GM12878 (cell line): ENCODE data around the gene HOXB3. TPM values are rescaled to one million over a fixed set of nuclear protein-coding genes. Genes with fewer than 3 reads are reported as not detected.

Source experiments
- ATF7 ChIP-seq: fragments of 450-650 bp; IDR thresholded peaks from 2 replicates; pipeline ENCODE4 v1.6.1; 2016; ENCODE audit warnings: low read depth, mild to moderate bottlenecking
- BCL11A ChIP-seq: IDR thresholded peaks from 2 replicates; pipeline ENCODE4 v1.6.1; 2011; ENCODE audit warnings: low read depth, low read length
- CBFB ChIP-seq: IDR thresholded peaks from 2 replicates; pipeline ENCODE4 v1.6.1; 2016; ENCODE audit warnings: antibody characterized with exemption, low read depth
- CHD2 ChIP-seq: IDR thresholded peaks from 2 replicates; pipeline ENCODE4 v1.6.1; 2011; ENCODE audit warnings: low read depth, low read length, improper control_type of control experiment, borderline replicate concordance
- HDAC2 ChIP-seq: fragments of 200-600 bp; sonication (generic); IDR thresholded peaks from 2 replicates; pipeline ENCODE4 v1.6.1; 2017
- KLF5 ChIP-seq: fragments of 450-650 bp; IDR thresholded peaks from 2 replicates; pipeline ENCODE4 v1.6.1; 2014; ENCODE audit warnings: mild to moderate bottlenecking; ENCODE audit not compliant: partially characterized antibody
- LARP7 ChIP-seq: fragments of 450-650 bp; IDR thresholded peaks from 2 replicates; pipeline ENCODE4 v1.6.1; 2017; ENCODE audit warnings: mild to moderate bottlenecking
- MTA2 ChIP-seq: fragments of 450-650 bp; IDR thresholded peaks from 2 replicates; pipeline ENCODE4 v1.6.1; 2016; ENCODE audit warnings: low read depth, mild to moderate bottlenecking, moderate library complexity
- POLR2AphosphoS2 ChIP-seq: IDR thresholded peaks from 2 replicates; pipeline ENCODE4 v1.6.1; 2011; ENCODE audit warnings: low read depth, mild to moderate bottlenecking, low read length, improper control_type of control experiment, moderate library complexity
- REST ChIP-seq: IDR thresholded peaks from 2 replicates; pipeline ENCODE4 v1.6.1; 2012; ENCODE audit warnings: mild to moderate bottlenecking, low read depth, low read length
- SREBF2 ChIP-seq: IDR thresholded peaks from 2 replicates; pipeline ENCODE4 v1.6.1; 2012; ENCODE audit warnings: mild to moderate bottlenecking, low read length
- SRF ChIP-seq, 2 experiments: IDR thresholded peaks; 2 replicates each; pipeline ENCODE4 v1.6.1; 2011; ENCODE audit warnings: low read depth in 2 of 2, low read length in 2 of 2, mild to moderate bottlenecking in 1 of 2, moderate library complexity in 1 of 2
- STAT1 ChIP-seq: fragments of 450-650 bp; conservative IDR thresholded peaks from 2 replicates; pipeline ENCODE4 v1.6.1; 2014; ENCODE audit warnings: antibody characterized with exemption, mild to moderate bottlenecking
- TARDBP ChIP-seq: IDR thresholded peaks from 2 replicates; pipeline ENCODE4 v1.6.1; 2016; ENCODE audit warnings: borderline replicate concordance
- ZNF274 ChIP-seq: IDR thresholded peaks from one replicate; pipeline ENCODE4 v1.8.0; 2011; ENCODE audit not compliant: insufficient read length, insufficient read depth
- polyA plus RNA-seq, 11 experiments: library from polyadenylated mRNA; depleted of rRNA in 4 of 11; unstranded in 6 of 11; stranded (reverse) in 5 of 11; fragments of >200 nt; fragmentation: Nextera tagmentation in 4 of 11; fragmentation: Illumina TruSeq in 1 of 11; extraction: Ambion mirVana in 4 of 11; extraction: Trizol in 1 of 11; gene quantifications; 1 replicate in 1 of 11; 2 replicates in 10 of 11; pipeline versions ENCODE4 v1.2.1 to v1.2.3, GENCODE V29; 2011 to 2016; ENCODE audit warnings: inconsistent platforms in 2 of 11, missing spikeins in 2 of 11, low read depth in 1 of 11
- total RNA-seq, 4 experiments: library from RNA; depleted of rRNA in 3 of 4; stranded (reverse); fragments of >200 nt in 3 of 4; fragmentation: Illumina TruSeq in 1 of 4; extraction: Trizol in 1 of 4; gene quantifications; 2 replicates each; pipeline versions ENCODE4 v1.2.1 to v1.2.3, GENCODE V29; 2013 to 2021
- TF ChIP-seq, protein P1 (sequence below): fragments of 450-650 bp; formaldehyde crosslinking; IDR thresholded peaks from 2 replicates; pipeline ENCODE4 v1.4.0; 2022; ENCODE audit warnings: mild to moderate bottlenecking, moderate library complexity
- TF ChIP-seq, protein P2 (sequence below): IDR thresholded peaks from 2 replicates; pipeline ENCODE4 v1.6.1; 2011; ENCODE audit warnings: low read depth, mild to moderate bottlenecking, low read length, moderate library complexity, borderline replicate concordance; ENCODE audit errors: extremely low read depth
- TF ChIP-seq, protein P3 (sequence below): fragments of 450-650 bp; formaldehyde crosslinking; IDR thresholded peaks from 2 replicates; pipeline ENCODE4 v1.5.0; 2022; ENCODE audit warnings: mild to moderate bottlenecking, missing genetic modification characterization
- TF ChIP-seq, protein P4 (sequence below): fragments of 450-650 bp; IDR thresholded peaks from 2 replicates; pipeline ENCODE4 v1.6.1; 2017; ENCODE audit warnings: borderline replicate concordance

The HOXB3 gene
- total and polyA plus RNA-seq, 10 of the 15 experiments (the other 5 are each of a cell fraction or from before 2014, with no cell fraction given), result 0.19 to 7.7 (median 2.9) TPM

- no peak for TF ChIP-seq STAT1
- TF ChIP-seq KLF5, result no peak
- TF ChIP-seq LARP7, result peak; percentile 65; the same call in 1 of the 2 replicates
- no peak for TF ChIP-seq CBFB
- TF ChIP-seq REST, result no peak
- no peak for TF ChIP-seq MTA2
- TF ChIP-seq POLR2AphosphoS2, result no peak
- TF ChIP-seq SREBF2, result no peak
- TF ChIP-seq, protein P1, sequence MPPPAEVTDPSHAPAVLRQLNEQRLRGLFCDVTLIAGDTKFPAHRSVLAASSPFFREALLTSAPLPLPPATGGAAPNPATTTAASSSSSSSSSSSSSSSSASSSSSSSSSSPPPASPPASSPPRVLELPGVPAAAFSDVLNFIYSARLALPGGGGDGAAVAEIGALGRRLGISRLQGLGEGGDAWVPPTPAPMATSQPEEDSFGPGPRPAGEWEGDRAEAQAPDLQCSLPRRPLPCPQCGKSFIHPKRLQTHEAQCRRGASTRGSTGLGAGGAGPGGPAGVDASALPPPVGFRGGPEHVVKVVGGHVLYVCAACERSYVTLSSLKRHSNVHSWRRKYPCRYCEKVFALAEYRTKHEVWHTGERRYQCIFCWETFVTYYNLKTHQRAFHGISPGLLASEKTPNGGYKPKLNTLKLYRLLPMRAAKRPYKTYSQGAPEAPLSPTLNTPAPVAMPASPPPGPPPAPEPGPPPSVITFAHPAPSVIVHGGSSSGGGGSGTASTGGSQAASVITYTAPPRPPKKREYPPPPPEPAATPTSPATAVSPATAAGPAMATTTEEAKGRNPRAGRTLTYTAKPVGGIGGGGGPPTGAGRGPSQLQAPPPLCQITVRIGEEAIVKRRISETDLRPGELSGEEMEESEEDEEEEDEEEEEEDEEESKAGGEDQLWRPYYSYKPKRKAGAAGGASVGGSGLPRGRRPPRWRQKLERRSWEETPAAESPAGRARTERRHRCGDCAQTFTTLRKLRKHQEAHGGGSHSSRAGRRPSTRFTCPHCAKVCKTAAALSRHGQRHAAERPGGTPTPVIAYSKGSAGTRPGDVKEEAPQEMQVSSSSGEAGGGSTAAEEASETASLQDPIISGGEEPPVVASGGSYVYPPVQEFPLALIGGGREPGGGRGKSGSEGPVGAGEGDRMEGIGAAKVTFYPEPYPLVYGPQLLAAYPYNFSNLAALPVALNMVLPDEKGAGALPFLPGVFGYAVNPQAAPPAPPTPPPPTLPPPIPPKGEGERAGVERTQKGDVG (CRISPR knock-in tag), result no peak
- TF ChIP-seq SRF (IDR thresholded peaks at IDR 0.05; ENCODE audit: low read depth in 2 of 2, low read length in 2 of 2), result no peak
- TF ChIP-seq, protein P2, sequence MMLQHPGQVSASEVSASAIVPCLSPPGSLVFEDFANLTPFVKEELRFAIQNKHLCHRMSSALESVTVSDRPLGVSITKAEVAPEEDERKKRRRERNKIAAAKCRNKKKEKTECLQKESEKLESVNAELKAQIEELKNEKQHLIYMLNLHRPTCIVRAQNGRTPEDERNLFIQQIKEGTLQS, result no peak
- TF ChIP-seq ZNF274, result no peak
- no peak for TF ChIP-seq TARDBP
- TF ChIP-seq HDAC2, result no peak
- TF ChIP-seq, protein P3, sequence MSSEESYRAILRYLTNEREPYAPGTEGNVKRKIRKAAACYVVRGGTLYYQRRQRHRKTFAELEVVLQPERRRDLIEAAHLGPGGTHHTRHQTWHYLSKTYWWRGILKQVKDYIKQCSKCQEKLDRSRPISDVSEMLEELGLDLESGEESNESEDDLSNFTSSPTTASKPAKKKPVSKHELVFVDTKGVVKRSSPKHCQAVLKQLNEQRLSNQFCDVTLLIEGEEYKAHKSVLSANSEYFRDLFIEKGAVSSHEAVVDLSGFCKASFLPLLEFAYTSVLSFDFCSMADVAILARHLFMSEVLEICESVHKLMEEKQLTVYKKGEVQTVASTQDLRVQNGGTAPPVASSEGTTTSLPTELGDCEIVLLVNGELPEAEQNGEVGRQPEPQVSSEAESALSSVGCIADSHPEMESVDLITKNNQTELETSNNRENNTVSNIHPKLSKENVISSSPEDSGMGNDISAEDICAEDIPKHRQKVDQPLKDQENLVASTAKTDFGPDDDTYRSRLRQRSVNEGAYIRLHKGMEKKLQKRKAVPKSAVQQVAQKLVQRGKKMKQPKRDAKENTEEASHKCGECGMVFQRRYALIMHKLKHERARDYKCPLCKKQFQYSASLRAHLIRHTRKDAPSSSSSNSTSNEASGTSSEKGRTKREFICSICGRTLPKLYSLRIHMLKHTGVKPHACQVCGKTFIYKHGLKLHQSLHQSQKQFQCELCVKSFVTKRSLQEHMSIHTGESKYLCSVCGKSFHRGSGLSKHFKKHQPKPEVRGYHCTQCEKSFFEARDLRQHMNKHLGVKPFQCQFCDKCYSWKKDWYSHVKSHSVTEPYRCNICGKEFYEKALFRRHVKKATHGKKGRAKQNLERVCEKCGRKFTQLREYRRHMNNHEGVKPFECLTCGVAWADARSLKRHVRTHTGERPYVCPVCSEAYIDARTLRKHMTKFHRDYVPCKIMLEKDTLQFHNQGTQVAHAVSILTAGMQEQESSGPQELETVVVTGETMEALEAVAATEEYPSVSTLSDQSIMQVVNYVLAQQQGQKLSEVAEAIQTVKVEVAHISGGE (CRISPR knock-in tag), result no peak
- TF ChIP-seq, protein P4, sequence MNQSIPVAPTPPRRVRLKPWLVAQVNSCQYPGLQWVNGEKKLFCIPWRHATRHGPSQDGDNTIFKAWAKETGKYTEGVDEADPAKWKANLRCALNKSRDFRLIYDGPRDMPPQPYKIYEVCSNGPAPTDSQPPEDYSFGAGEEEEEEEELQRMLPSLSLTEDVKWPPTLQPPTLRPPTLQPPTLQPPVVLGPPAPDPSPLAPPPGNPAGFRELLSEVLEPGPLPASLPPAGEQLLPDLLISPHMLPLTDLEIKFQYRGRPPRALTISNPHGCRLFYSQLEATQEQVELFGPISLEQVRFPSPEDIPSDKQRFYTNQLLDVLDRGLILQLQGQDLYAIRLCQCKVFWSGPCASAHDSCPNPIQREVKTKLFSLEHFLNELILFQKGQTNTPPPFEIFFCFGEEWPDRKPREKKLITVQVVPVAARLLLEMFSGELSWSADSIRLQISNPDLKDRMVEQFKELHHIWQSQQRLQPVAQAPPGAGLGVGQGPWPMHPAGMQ, result no peak
- no peak for TF ChIP-seq ATF7
- TF ChIP-seq BCL11A, result no peak
- TF ChIP-seq CHD2, result no peak
Measured at GRCh38 chr17:48612854-48613691, 23.0 kb upstream of the HOXB3 start (continued).
